ENCODE data around the gene CHRDL2. TPM values are rescaled to one million over a fixed set of nuclear protein-coding genes. Genes with fewer than 3 reads are reported as not detected.
"Not testable (repeated sequence)": the region's sequence is repeated elsewhere in the genome, so short reads cannot be mapped to it uniquely, and the experiment has no call there.

The CHRDL2 gene
- not detected in 2 replicates for total RNA-seq (2014; rRNA removed; shearing (Covaris generic); ENCODE audit: low replicate concordance)

GRCh38 chr11:74731301-74732094, at the start of gene CHRDL2:
Gene CHRDL2 (minus strand): TSS chr11:74731426. CDS start chr11:74730888, 538 bp downstream.
- in situ Hi-C loops (cut with HindIII; ENCODE audit: low pct_unique_long_range_greater_than_20kb, low sequenced_read_pairs) = no loop called here
- DNase-seq (ENCODE audit: low read depth) = no peak

GRCh38 chr11:74780248-74781005, 49.2 kb upstream of the CHRDL2 start:
- in situ Hi-C loops (cut with HindIII; ENCODE audit: low pct_unique_long_range_greater_than_20kb, low sequenced_read_pairs) = no loop called here
- DNase-seq (ENCODE audit: low read depth) = no peak

DNA sequence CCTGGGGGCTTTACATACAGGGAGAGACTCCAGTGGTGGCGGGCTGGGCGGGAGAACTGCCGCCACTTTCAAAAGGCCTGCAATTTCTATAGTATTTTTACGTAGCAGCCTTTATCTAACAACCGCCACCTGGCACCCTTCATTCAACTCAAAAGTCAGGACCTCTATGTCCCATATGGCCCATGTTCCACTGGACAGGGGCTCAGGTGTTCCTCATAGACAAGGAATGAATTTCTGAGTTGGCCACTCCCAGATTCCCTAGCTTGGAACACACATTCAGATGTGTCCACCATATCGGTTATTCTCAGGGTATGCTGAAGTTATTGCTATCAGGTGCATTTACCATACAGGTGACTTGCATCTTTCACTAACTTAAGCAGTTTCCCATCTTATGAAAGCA, 47.4 kb upstream of the CHRDL2 start:
- in situ Hi-C loops (cut with HindIII; ENCODE audit: low pct_unique_long_range_greater_than_20kb, low sequenced_read_pairs) = no loop called here
- no peak for DNase-seq (ENCODE audit: low read depth)

DNA sequence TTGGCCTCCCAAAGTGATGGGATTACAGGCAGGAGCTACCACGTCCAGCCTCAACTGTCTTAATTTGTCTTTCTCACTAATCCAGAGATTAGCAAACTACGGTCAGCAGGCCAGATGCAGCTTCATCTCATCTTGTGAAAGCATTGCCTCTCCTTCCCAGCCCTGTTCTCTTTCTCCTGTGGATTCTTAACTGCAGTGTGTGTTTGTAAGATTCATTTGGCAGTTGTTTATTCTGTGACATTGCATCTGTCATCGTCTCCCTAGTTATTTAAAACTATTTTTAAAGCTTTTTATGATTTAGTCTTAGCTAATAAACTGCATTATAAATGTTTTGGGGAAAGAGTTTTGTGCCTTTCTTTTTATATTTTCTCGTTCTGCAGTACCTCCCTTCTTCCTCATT, 46.7 kb upstream of the CHRDL2 start:
- in situ Hi-C loops (cut with HindIII; ENCODE audit: low pct_unique_long_range_greater_than_20kb, low sequenced_read_pairs) = no loop called here
- DNase-seq (ENCODE audit: low read depth) = no peak

DNA sequence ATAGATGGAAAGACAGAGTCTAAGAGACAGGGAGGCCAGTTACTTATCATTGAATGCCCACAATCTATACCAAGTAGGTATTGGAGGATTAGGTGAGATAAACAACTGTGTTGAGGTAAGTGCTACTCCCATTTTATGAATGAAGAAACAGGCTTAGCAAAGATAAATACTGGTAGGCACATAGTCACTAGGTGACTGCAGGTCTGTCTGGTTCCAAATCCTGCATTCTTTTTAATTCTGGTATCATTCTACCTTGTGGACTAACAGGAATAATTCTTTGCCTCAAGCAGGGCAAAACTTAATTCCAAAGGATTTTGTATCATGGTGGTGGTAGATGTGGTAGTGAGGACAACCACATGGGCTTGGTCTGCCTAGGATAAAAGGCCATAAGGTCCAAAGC, 45.8 kb upstream of the CHRDL2 start:
- DNase-seq (ENCODE audit: low read depth) = no peak
- in situ Hi-C loops (cut with HindIII; ENCODE audit: low pct_unique_long_range_greater_than_20kb, low sequenced_read_pairs) = no loop called here

DNA sequence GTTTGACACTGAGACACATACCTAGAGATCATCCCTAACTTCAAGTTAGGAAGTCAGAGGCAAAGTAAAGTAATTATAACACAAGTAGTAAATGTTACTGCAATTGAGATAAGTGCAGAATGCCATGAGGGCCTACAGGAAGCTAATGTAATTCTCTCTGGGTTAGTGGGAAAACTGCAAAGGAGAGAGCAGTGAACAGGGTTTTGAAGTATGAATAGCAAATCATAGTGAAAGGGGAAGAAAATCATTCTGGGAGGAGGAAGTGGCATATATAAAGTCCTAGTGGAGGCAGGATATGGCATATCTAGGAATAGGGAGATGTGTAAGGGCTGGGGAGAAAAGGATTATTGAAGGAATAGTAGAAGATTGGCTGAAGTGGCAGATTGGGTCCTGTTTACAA, 45.3 kb upstream of the CHRDL2 start:
- in situ Hi-C loops (cut with HindIII; ENCODE audit: low pct_unique_long_range_greater_than_20kb, low sequenced_read_pairs) = no loop called here
- DNase-seq (ENCODE audit: low read depth) = no peak

GRCh38 chr11:74775762-74776161, 44.5 kb upstream of the CHRDL2 start:
- in situ Hi-C loops (cut with HindIII; ENCODE audit: low pct_unique_long_range_greater_than_20kb, low sequenced_read_pairs) = no loop called here
- DNase-seq (ENCODE audit: low read depth) = no peak

GRCh38 chr11:74773476-74773875, 42.2 kb upstream of the CHRDL2 start:
- no peak for DNase-seq (ENCODE audit: low read depth)
- in situ Hi-C loops (cut with HindIII; ENCODE audit: low pct_unique_long_range_greater_than_20kb, low sequenced_read_pairs) = no loop called here

DNA sequence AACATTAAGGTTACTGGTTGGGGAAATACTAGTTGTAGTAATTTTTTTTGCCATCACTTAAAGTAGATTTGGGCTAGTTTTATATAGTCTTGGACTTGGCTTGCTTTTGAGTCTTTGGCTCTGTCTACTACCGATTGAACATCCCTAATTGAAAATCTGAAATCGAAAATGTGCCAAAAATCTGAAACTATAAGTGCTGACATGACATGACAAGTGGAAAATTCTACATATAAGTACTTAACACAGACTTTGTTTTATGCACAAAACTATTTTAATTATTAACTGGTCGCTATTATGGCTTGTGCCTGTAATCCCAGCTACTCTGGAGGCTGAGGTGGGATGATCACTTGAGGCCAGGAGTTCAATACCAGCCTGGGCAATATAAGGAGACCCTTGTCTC, 39.9 kb upstream of the CHRDL2 start:
- DNase-seq (ENCODE audit: low read depth) = no peak
- in situ Hi-C loops (cut with HindIII; ENCODE audit: low pct_unique_long_range_greater_than_20kb, low sequenced_read_pairs) = no loop called here

DNA sequence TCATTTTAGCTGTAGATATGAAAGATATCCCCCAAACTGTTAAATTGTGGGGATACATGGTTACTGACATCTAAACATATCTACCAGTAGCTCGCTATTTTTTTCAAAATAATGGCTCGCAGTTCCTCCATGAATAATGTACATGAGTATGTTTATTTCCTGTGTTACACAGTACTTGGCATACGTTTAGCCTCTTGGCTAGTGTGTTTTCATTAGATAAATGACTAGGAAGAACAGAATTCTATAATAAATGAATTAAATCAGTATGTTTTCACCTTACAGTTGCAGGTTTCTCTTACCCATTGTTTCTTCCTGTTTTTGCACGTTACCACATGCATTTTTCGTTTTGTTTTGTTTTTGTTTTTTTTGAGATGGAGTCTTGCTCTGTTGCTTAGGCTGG, 39.2 kb upstream of the CHRDL2 start:
- DNase-seq (ENCODE audit: low read depth) = no peak
- in situ Hi-C loops (cut with HindIII; ENCODE audit: low pct_unique_long_range_greater_than_20kb, low sequenced_read_pairs) = no loop called here

DNA sequence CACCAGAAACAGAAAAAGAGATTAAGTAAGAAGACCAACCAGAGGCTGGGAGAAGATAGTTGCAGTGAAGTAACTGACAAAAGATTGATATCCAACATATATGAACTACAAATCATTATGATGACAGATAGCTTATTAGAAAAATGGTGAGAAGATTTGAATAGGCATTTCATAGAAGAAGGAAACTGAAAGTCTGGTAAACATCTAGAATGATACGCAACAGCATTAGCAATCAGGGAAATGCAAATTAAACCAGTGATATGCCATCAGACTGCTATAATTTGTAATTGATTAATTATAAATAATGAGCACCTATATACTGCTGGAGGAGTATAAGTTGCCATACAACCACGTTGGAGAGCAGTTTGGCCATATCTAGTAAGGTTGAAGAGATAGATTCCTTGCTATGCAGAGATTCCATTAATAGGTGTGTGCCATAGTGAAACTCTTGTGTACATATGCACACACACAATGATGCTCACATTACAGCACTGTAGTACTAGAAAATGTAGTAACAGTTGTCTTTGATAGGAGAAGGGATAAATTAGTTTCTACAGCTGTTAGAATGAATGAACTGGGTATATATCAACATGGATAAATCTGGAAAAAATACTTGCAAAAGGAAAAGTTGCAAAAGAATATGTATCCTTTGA, 38.0 kb upstream of the CHRDL2 start:
- in situ Hi-C loops (cut with HindIII; ENCODE audit: low pct_unique_long_range_greater_than_20kb, low sequenced_read_pairs) = no loop called here
- DNase-seq (ENCODE audit: low read depth) = no peak

GRCh38 chr11:74768172-74768651, 37.0 kb upstream of the CHRDL2 start:
- in situ Hi-C loops (cut with HindIII; ENCODE audit: low pct_unique_long_range_greater_than_20kb, low sequenced_read_pairs) = not testable (repeated sequence)
- peak; percentile 69 for DNase-seq (ENCODE audit: low read depth)

- no peak for DNase-seq (ENCODE audit: low read depth)
- in situ Hi-C loops (cut with HindIII; ENCODE audit: low pct_unique_long_range_greater_than_20kb, low sequenced_read_pairs) = no loop called here
These were observed 35.7 kb upstream of the CHRDL2 start for GRCh38 chr11:74766905-74767304.

DNA sequence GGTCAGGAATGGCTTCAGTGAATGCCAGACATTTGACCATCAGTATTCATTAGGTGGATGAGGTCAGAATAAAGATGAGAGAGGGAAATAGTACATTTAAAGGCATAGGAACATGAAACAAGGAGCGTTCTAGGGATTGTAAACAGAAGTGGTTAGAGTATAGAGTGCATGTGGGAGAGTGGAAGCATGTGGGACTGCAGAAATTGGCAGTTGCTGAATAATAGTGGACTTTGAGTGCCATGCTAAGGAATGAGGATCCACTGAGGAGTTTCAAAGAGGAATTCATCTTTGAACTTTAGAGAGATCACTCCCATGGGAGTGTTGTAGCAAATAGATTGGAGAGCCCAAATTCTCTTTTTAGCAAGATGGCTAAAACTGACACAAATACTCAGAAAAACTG, 25.3 kb upstream of the CHRDL2 start:
- in situ Hi-C loops (cut with HindIII; ENCODE audit: low pct_unique_long_range_greater_than_20kb, low sequenced_read_pairs) = no loop called here

GRCh38 chr11:74755395-74755995, 24.3 kb upstream of the CHRDL2 start:
- DNase-seq (ENCODE audit: low read depth) = no peak
- in situ Hi-C loops (cut with HindIII; ENCODE audit: low pct_unique_long_range_greater_than_20kb, low sequenced_read_pairs) = no loop called here

More for the DNA sequence above, 25.3 kb upstream of the CHRDL2 start:
- no peak for DNase-seq (ENCODE audit: low read depth)

DNA sequence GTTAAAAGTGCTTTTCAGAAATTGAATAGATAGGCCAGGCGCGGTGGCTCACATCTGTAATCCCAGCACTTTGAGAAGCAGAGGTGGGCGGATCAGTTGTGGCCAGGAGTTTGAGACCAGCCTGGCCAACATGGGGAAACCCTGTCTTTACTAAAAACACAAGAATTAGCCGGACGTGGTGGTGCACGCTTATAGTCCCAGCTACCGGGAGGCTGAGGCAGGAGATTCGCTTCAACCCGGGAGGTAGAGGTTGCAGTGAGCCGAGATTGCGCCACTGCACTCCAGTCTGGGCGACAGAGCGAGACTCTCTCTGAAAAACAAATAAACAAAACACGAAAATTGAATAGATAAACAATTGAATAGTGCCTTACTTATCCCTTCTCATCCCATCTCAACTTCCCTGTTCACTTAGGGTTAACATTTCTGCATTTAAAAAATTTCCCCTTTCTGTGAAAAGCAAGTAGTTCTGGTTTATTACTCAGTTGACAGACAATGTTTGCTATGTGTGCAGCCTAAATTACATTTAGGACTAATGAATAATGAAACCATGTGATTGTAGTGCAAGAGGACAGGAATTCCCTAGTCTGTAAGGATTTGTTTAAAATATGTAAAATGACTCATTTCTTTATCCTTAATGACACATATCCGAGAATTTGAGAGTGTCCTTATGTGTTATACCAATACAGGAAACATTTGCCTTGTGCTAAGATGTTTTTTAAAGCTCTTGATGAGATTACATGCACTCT, 23.5 kb upstream of the CHRDL2 start:
- in situ Hi-C loops (cut with HindIII; ENCODE audit: low pct_unique_long_range_greater_than_20kb, low sequenced_read_pairs) = no loop called here
- peak; percentile 64 for DNase-seq (ENCODE audit: low read depth)

DNA sequence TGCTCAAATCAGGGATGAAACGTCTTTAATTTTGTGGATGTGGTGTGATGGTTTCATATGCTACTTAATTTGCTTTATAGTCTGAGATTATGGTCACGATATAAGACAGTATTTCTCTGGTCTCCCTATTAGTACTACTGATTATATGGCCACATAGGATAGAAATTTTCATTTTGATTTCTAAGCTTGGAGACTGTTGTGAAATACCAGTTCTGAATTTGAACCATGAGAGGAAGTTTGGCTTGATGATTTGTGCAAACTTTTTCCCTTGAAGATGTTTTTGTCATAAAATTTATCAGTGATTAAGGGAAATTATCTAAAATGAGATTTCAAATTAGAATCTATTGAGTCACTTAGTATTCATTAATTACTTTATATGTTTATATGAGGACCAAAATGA, 20.1 kb upstream of the CHRDL2 start:
- DNase-seq (ENCODE audit: low read depth) = no peak
- in situ Hi-C loops (cut with HindIII; ENCODE audit: low pct_unique_long_range_greater_than_20kb, low sequenced_read_pairs) = no loop called here

- DNase-seq (ENCODE audit: low read depth); in situ Hi-C loops (cut with HindIII; ENCODE audit: low pct_unique_long_range_greater_than_20kb, low sequenced_read_pairs): not testable (repeated sequence)
These were observed 19.4 kb upstream of the CHRDL2 start for GRCh38 chr11:74750598-74750997.
